ENCODE measurements around the gene PAQR4. TPM values are rescaled to one million over a fixed set of nuclear protein-coding genes. Genes with fewer than 3 reads are reported as not detected.
"Not testable (repeated sequence)": the region's sequence is repeated elsewhere in the genome, so short reads cannot be mapped to it uniquely, and the experiment has no call there.

The PAQR4 gene
- total RNA-seq, 6 donors from 2014 or later = 5.2 to 13.5 (median 8.3) TPM

DNA sequence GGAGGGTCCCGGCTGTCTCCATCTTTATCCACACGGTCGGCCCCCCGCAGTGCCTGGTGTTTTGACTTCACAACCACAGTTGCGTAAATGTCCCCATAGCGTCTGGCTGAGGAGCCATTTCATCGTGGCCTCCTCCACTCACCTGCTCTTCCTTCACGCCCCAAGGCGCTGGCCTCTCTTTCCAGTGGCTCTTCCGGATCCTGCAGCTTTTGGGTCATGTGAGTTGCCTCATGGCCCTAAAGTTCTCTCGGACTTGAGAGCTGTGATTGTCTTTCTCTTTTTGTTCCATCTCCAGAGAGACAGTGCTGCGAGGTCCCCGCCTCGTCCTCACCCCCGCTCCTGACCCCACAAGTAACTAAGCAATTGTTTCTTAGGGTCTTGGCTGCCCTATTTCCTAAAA is 34.7 kb upstream of the PAQR4 start:
- WGBS, 2 donors = 86 to 92% methylated on average over 15 of the region's 15 CpGs
- Histone ChIP-seq H3K27me3 (no peaks in the 10 kb centered on the region), H3K4me1 (no peaks in the 10 kb centered on the region), H3K36me3 (peaks cover 14 to 92% (median 77%) of the 10 kb centered on the region in 4 donors), H3K4me3 (no peak overlapping the region), H3K27ac (no peak overlapping the region), H3K9me3 (no peaks in the 10 kb centered on the region)
- DNase-seq (no peak), ATAC-seq (ENCODE audit: low FRiP score in 2 of 2) (no peak)
- no peak for TF ChIP-seq CTCF (IDR thresholded peaks at IDR 0.05)
- no peak for TF ChIP-seq POLR2AphosphoS5 (IDR thresholded peaks at IDR 0.05)
- no peak for TF ChIP-seq POLR2A (IDR thresholded peaks at IDR 0.05)
- no peak for TF ChIP-seq EP300 (IDR thresholded peaks at IDR 0.05)

DNA sequence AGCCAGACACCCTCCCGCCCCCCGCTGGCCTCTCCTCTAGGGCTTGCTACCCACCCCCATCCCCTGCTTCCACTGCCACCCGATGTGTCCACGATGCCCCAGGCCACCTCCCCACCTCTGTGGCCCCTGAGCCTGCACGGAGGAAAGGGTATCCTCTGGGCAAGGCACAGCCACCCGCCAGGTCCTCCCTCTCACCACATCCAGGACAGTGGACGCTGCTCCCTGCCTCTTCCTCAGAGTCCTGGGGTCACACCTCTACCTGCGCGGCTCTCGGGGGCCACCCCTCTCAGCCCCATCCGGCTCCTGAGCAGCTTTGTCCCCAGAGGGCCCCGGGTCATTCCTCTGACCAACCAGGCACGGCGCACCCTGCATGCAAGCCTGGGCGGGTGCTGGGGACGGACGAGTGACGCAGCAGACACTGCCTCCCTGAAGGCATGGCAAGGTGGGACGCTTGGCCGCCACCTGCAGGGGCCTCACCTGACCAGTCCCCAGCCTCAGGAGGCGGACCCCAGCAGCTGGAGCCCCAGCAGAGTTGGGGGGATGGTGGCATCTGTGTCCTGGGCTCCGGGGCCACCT is 32.6 kb upstream of the PAQR4 start:
- Histone ChIP-seq H3K27ac (no peak overlapping the region), H3K4me1 (no peaks in the 10 kb centered on the region), H3K4me3 (no peak overlapping the region), H3K36me3 (peaks cover 6 to 92% (median 85%) of the 10 kb centered on the region in 4 donors), H3K9me3 (no peaks in the 10 kb centered on the region), H3K27me3 (no peaks in the 10 kb centered on the region)
- TF ChIP-seq POLR2AphosphoS5 (IDR thresholded peaks at IDR 0.05) (no peak), CTCF (IDR thresholded peaks at IDR 0.05) (no peak), POLR2A (IDR thresholded peaks at IDR 0.05) (no peak), EP300 (IDR thresholded peaks at IDR 0.05) (no peak)
- peak in 1 of 2 donors; percentile 59 for DNase-seq
- ATAC-seq (ENCODE audit: low FRiP score in 2 of 2) = no peak
- WGBS, 2 donors = 90 to 95% methylated on average over 17 to 21 of the region's 22 CpGs

DNA sequence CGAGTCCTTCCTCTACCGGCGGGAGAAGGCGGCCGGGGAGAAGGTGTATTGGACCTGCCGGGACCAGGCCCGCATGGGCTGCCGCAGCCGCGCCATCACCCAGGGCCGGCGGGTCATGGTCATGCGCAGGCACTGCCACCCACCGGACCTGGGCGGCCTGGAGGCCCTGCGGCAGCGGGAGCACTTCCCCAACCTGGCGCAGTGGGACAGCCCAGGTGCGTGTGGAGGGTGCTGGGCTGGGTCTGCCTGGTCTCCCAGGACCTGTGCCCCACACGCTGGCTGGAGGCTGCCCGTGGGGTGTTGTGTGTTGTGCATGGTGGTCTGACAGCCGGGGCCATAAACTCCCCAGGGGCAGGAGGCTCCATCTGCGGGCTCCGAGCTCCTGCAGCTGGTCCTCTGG is 32.0 kb upstream of the PAQR4 start:
- H3K4me1 ChIP-seq = no peaks in the 10 kb centered on the region
- H3K27me3 ChIP-seq = no peaks in the 10 kb centered on the region
- H3K4me3 ChIP-seq = no peak overlapping the region
- H3K27ac ChIP-seq = no peak overlapping the region
- TF ChIP-seq POLR2AphosphoS5 (IDR thresholded peaks at IDR 0.05) = no peak
- no peak for ATAC-seq (ENCODE audit: low FRiP score in 2 of 2)
- H3K36me3 ChIP-seq = peaks cover 6 to 95% (median 85%) of the 10 kb centered on the region in 4 donors
- H3K9me3 ChIP-seq = no peaks in the 10 kb centered on the region
- DNase-seq = no peak
- 80 to 93% methylated on average over 3 to 12 of the region's 24 CpGs for WGBS, 2 donors

DNA sequence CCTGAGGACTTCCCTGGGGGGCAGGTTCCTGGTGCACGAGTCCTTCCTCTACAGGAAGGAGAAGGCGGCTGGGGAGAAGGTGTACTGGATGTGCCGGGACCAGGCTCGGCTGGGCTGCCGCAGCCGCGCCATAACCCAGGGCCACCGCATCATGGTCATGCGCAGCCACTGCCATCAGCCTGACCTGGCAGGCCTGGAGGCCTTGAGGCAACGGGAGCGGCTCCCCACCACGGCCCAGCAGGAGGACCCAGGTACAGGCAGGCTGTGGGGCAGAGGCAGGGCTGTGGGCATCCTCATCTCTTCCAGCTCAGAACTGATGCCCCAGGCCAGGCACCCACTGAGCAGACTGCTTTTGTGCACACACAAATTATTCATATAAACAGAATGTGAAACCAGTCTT is 30.9 kb upstream of the PAQR4 start:
- no peak for ATAC-seq (ENCODE audit: low FRiP score in 2 of 2)
- peaks cover 6 to 96% (median 80%) of the 10 kb centered on the region in 4 donors for H3K36me3 ChIP-seq
- H3K4me3 ChIP-seq = no peak overlapping the region
- no peak for TF ChIP-seq CTCF (IDR thresholded peaks at IDR 0.05)
- TF ChIP-seq POLR2AphosphoS5 (IDR thresholded peaks at IDR 0.05) = no peak
- TF ChIP-seq POLR2A (IDR thresholded peaks at IDR 0.05) = no peak
- no peak for TF ChIP-seq EP300 (IDR thresholded peaks at IDR 0.05)
- no peak overlapping the region for H3K27ac ChIP-seq
- no peaks in the 10 kb centered on the region for H3K27me3 ChIP-seq
- 95 to 100% methylated on average over 1 to 12 of the region's 12 CpGs for WGBS, 2 donors
- no peaks in the 10 kb centered on the region for H3K9me3 ChIP-seq
- no peaks in the 10 kb centered on the region for H3K4me1 ChIP-seq
- peak in 1 of 2 donors; percentile 75 for DNase-seq

DNA sequence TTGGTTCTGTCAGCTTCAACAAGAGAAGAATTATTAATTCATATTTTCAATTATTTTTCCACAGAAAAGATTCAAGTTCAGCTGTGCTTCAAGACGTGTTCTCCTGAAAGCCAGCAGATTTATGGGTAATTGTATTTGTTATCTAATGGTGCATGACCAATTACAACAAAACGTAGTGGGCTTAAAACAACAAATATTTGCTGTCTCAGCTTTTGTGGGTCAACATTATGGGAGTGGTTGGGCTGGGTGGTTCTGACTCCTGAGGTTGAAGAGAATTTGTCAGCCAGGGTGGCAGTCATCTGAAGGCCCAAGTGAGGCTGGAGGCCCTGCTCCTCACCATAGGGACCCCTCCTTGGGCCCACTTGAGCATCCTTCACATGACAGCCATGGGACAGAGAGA is 29.2 kb upstream of the PAQR4 start:
- Histone ChIP-seq H3K4me1 (no peaks in the 10 kb centered on the region), H3K36me3 (peaks cover 6 to 82% (median 65%) of the 10 kb centered on the region in 4 donors), H3K4me3 (no peak overlapping the region), H3K9me3 (no peaks in the 10 kb centered on the region), H3K27me3 (no peaks in the 10 kb centered on the region), H3K27ac (no peak overlapping the region)
- no peak for DNase-seq
- 90 to 91% methylated on average over 2 of the region's 2 CpGs for WGBS, 2 donors
- no peak for TF ChIP-seq EP300 (IDR thresholded peaks at IDR 0.05)
- no peak for TF ChIP-seq POLR2A (IDR thresholded peaks at IDR 0.05)
- no peak for ATAC-seq (ENCODE audit: low FRiP score in 2 of 2)

DNA sequence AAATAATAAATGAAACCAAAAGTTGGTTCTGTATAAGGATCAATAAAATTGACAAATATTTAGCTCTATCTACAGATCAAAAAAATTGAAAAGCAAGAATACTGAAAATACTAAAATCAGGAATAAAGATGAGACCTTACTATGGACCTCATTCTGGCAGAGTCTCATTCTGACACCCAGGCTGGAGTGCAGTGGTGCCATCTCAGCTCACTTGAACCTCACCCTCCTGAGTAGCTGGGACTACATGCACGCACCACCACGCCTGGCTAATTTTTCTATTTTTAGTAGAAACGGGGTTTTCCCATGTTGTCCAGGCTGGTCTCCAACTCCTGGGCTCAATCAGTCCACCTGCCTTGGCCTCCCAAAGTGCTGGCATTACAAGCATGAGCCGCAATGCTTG is 27.1 kb upstream of the PAQR4 start:
- WGBS, 2 donors = 81 to 88% methylated on average over 4 of the region's 4 CpGs
- H3K4me1 ChIP-seq = no peaks in the 10 kb centered on the region
- no peak overlapping the region for H3K27ac ChIP-seq
- no peak for ATAC-seq (ENCODE audit: low FRiP score in 2 of 2)
- no peaks in the 10 kb centered on the region for H3K9me3 ChIP-seq
- peaks cover 6 to 68% (median 47%) of the 10 kb centered on the region in 4 donors for H3K36me3 ChIP-seq
- TF ChIP-seq CTCF (IDR thresholded peaks at IDR 0.05) (no peak), POLR2AphosphoS5 (IDR thresholded peaks at IDR 0.05) (no peak), EP300 (IDR thresholded peaks at IDR 0.05) (no peak), POLR2A (IDR thresholded peaks at IDR 0.05) (no peak)
- H3K27me3 ChIP-seq = no peaks in the 10 kb centered on the region
- no peak overlapping the region for H3K4me3 ChIP-seq
- DNase-seq = no peak

- not testable (repeated sequence) for H3K4me1 ChIP-seq; H3K9me3 ChIP-seq; H3K27me3 ChIP-seq; DNase-seq; ATAC-seq (ENCODE audit: low FRiP score in 2 of 2); H3K4me3 ChIP-seq; H3K27ac ChIP-seq
- peaks cover 0 to 57% (median 34%) of the 10 kb centered on the region in 4 donors for H3K36me3 ChIP-seq
- 73 to 90% methylated on average over 12 of the region's 12 CpGs for WGBS, 2 donors
These were observed 25.4 kb upstream of the PAQR4 start for GRCh38 chr16:2943716-2944115.

Measured in upper lobe of left lung (tissue), 6 donors.